Ishikawa (cell line): ENCODE results near the gene VPS26C.

Source experiments
- CEBPB ChIP-seq: IDR thresholded peaks from 2 replicates; pipeline ENCODE4 v1.6.1; 2012
- CREB1 ChIP-seq: IDR thresholded peaks from 2 replicates; pipeline ENCODE4 v1.6.1; 2012; ENCODE audit warnings: low read depth
- EGR1 ChIP-seq: IDR thresholded peaks from 2 replicates; pipeline ENCODE4 v1.6.1; 2012
- EP300 ChIP-seq: IDR thresholded peaks from 2 replicates; pipeline ENCODE4 v1.6.1; 2012; ENCODE audit warnings: borderline replicate concordance
- FOXM1 ChIP-seq: IDR thresholded peaks from 2 replicates; pipeline ENCODE4 v1.6.1; 2012; ENCODE audit warnings: low read depth, borderline replicate concordance
- NFIC ChIP-seq: IDR thresholded peaks from 2 replicates; pipeline ENCODE4 v1.6.1; 2012
- RAD21 ChIP-seq: IDR thresholded peaks from 2 replicates; pipeline ENCODE4 v1.6.1; 2012; ENCODE audit warnings: low read depth
- TAF1 ChIP-seq: IDR thresholded peaks from 2 replicates; pipeline ENCODE4 v1.6.1; 2012; ENCODE audit warnings: low read depth, mild to moderate bottlenecking
- TEAD4 ChIP-seq: IDR thresholded peaks from 2 replicates; pipeline ENCODE4 v1.6.1; 2012
- YY1 ChIP-seq: IDR thresholded peaks from 2 replicates; pipeline ENCODE4 v1.6.1; 2012; ENCODE audit warnings: low read depth
- ZBTB7A ChIP-seq: IDR thresholded peaks from 2 replicates; pipeline ENCODE4 v1.6.1; 2012; ENCODE audit warnings: low read depth
- TF ChIP-seq, protein P1 (sequence below): IDR thresholded peaks from 2 replicates; pipeline ENCODE4 v1.6.1; 2012
- TF ChIP-seq, protein P2 (sequence below): IDR thresholded peaks from 2 replicates; pipeline ENCODE4 v1.6.1; 2012; ENCODE audit warnings: low read depth, mild to moderate bottlenecking
- TF ChIP-seq, protein P3 (sequence below): IDR thresholded peaks from 2 replicates; pipeline ENCODE4 v1.6.1; 2012

DNA sequence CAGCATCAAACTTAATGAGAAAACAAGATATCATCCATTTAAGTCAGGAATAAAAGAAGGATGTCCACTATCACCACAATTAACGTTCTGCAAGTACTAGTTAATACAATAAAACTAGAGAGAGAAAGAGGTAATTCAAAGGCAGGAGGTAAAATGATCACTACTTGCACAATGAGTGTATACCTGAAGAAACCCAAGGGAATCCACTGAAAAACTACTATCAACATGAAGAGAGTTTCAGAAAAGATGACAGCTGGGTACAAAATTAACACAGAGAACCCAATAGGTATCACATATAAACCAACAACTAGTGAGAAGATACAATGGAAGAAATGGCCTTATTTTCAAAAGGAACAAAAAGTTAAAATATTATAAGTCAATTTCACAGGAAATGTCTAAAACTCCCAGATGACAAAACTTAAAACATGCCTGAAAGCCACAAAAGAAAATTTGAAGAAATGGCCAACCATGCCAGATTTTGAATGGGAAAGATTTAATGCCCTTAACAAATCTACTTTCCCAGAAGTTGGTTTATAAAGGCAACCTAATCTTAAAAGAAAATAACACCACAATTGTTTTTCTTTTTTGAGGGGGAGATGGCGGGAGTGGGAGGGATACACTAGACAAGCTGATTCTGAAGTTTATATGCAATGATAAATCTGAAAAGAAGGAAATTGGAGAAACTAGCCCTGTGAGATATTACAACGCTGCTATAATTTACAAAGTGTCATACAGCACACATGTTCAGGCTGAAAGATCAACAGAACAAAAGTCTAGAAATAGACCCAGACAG is 17.8 kb downstream of the VPS26C start:
- TF ChIP-seq, protein P1, sequence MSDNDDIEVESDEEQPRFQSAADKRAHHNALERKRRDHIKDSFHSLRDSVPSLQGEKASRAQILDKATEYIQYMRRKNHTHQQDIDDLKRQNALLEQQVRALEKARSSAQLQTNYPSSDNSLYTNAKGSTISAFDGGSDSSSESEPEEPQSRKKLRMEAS: no peak
- no peak for TF ChIP-seq EGR1
- TF ChIP-seq YY1: no peak
- no peak for TF ChIP-seq TAF1
- no peak for TF ChIP-seq TEAD4
- TF ChIP-seq, protein P2, sequence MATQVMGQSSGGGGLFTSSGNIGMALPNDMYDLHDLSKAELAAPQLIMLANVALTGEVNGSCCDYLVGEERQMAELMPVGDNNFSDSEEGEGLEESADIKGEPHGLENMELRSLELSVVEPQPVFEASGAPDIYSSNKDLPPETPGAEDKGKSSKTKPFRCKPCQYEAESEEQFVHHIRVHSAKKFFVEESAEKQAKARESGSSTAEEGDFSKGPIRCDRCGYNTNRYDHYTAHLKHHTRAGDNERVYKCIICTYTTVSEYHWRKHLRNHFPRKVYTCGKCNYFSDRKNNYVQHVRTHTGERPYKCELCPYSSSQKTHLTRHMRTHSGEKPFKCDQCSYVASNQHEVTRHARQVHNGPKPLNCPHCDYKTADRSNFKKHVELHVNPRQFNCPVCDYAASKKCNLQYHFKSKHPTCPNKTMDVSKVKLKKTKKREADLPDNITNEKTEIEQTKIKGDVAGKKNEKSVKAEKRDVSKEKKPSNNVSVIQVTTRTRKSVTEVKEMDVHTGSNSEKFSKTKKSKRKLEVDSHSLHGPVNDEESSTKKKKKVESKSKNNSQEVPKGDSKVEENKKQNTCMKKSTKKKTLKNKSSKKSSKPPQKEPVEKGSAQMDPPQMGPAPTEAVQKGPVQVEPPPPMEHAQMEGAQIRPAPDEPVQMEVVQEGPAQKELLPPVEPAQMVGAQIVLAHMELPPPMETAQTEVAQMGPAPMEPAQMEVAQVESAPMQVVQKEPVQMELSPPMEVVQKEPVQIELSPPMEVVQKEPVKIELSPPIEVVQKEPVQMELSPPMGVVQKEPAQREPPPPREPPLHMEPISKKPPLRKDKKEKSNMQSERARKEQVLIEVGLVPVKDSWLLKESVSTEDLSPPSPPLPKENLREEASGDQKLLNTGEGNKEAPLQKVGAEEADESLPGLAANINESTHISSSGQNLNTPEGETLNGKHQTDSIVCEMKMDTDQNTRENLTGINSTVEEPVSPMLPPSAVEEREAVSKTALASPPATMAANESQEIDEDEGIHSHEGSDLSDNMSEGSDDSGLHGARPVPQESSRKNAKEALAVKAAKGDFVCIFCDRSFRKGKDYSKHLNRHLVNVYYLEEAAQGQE: no peak
- no peak for TF ChIP-seq EP300
- no peak for TF ChIP-seq ZBTB7A
- no peak for TF ChIP-seq RAD21
- no peak for TF ChIP-seq CREB1
- TF ChIP-seq CEBPB: no peak
- TF ChIP-seq, protein P3, sequence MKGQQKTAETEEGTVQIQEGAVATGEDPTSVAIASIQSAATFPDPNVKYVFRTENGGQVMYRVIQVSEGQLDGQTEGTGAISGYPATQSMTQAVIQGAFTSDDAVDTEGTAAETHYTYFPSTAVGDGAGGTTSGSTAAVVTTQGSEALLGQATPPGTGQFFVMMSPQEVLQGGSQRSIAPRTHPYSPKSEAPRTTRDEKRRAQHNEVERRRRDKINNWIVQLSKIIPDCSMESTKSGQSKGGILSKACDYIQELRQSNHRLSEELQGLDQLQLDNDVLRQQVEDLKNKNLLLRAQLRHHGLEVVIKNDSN: no peak
- no peak for TF ChIP-seq FOXM1
- no peak for TF ChIP-seq NFIC
